GM19397 (cell line): ENCODE measurements around the gene BRSK2.
"Not testable (repeated sequence)": the region's sequence is repeated elsewhere in the genome, so short reads cannot be mapped to it uniquely, and the experiment has no call there.

ENCODE experiments used
- ATAC-seq: cut with Tn5 transposase; IDR thresholded peaks from one replicate; pipeline ENCODE4 v1.9.1; 2021; ENCODE audit warnings: mild to moderate bottlenecking, moderate library complexity; ENCODE audit not compliant: unreplicated experiment

Gene BRSK2

DNA sequence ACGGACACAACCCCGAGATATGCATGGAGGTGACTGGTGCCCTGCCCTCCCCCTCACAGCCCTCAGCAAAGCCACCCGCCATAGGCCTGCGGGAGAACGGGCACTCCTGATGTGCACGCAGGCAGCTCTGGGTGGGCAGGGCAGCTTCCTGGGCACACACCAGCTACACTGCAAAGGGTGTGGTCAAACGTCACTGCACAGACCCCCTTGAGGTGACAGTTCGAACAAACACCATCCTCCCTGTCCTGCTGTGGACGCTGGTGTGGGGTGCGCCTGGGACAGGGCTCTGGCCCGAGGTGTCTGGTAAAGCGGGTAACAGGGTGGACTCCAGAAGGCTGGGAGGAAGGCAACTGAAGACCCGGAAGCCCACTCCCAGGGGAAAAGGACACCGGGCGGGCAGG is 118.8 kb downstream of the BRSK2 start:
- no peak for ATAC-seq

DNA sequence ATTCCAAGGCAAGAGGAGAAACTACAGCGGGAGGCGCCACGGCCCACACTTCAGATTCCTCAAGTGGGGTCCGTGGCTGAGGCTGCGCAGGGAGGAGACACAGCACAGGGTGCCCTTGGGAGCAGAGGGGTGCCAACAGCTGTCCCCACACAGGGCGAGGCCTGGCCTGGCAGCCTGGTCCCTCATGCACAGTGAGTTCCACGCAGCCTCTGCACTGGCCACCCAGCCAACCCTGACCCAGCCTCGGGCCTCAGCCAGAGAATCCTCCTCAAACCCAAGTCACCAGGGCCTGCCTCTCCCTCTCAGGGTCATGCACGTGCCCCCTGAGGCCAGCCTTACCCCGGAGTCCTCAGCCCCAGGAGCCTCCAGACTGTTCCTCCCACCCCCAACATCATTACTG is 119.3 kb downstream of the BRSK2 start:
- no peak for ATAC-seq

DNA sequence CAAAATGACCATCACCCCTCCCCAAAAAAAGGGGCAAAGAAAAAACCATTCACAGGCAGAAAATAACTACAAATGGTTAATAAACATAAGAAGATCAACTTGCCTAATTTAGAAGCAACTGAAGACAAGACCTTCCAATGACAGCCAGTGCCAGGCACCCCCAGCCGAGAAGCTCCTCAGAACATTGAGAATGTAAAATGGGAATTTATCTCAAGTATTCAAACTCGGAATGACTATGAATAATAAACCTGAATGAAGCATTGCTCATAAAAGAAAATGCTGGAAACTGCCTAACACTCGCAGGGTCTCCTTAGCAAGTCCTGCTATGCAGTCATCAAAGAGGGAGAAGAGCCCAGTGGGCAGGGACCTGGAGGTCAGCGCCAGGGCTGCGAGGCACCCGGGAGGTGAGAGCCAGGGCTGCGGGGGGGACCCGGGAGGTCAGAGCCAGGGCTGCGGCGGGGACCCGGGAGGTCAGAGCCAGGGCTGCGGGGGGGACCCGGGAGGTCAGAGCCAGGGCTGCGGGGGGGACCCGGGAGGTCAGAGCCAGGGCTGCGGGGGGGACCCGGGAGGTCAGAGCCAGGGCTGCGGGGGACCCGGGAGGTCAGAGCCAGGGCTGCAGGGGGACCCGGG is 120.0 kb downstream of the BRSK2 start:
- no peak for ATAC-seq

DNA sequence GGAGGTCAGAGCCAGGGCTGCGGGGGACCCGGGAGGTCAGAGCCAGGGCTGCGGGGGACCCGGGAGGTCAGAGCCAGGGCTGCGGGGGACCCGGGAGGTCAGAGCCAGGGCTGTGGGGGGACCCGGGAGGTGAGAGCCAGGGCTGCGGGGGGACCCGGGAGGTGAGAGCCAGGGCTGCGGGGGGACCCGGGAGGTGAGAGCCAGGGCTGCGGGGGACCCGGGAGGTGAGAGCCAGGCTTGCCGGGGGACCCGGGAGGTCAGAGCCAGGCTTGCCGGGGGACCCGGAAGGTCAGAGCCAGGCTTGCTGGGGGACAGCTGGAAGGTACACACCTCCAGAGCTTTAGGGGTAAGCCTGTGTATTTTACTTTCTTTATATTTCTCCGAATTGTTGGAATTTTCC is 120.6 kb downstream of the BRSK2 start:
- not testable (repeated sequence) for ATAC-seq

DNA sequence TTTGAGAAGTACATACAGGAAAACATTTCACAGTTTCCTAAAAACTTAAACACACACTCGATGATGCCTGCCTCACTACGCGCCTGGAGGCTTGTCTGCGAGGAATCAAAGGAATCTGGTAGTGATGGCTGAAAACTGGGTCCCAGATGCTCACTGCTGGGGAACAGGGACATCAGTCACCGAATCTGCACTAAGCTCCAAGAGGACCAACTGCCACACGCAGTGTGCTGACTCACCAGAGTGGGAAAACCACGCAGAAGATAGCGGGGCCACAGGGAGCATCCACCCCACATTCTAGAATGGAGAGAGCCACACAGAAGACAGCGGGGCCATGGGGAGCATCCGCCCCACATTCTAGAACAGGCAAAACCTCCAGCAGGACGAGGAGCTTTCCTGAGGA is 121.2 kb downstream of the BRSK2 start:
- no peak for ATAC-seq

DNA sequence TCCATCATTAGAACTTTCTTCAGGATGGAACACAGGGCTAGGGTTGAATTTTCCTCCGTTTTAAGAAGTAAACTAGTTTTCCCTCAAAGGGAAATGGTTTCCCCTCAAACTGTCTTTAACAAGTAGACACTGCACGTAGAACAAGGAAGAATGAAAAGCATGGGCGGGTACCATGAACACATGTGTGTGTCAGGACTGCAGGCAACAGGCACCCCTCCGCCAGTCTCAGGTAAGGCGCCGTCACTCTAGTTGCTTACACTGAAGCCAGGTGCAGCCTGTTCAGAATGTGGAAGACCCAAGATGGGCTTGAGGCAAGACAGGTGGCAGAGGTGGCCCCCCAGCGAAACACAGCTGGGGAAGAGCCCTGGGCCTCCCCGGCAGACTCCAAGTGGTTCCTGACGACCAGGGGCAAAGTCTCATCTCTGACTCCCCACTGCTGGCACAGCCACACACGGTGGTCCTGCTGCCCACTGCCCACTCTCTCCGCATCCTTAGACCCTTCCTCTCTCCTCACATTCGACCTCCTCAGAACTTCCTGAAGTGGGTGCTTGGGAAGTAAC is 122.3 kb downstream of the BRSK2 start:
- no peak for ATAC-seq
